ENCODE measurements around the gene CEP55.

- TF ChIP-seq CTCF (IDR thresholded peaks at IDR 0.05 in 2 of 3, conservative IDR thresholded peaks at IDR 0.05 in 1 of 3; ENCODE audit: insufficient read depth in 2 of 3, low read depth in 1 of 3, low read length in 3 of 3): no peak
- no peak for TF ChIP-seq ARID4B (CRISPR knock-in tag; IDR thresholded peaks at IDR 0.05)
- TF ChIP-seq EP300 (IDR thresholded peaks at IDR 0.05; ENCODE audit: low read length): no peak
- TF ChIP-seq PURB (CRISPR knock-in tag; IDR thresholded peaks at IDR 0.05; ENCODE audit: low read depth): no peak
Observed at GRCh38 chr10:93570383-93570782, 74.0 kb downstream of the CEP55 start.

Measured in K562 (cell line).